IMR-90 (cell line): ENCODE data around the gene CDC37L1. TPM values are rescaled to one million over a fixed set of nuclear protein-coding genes. Genes with fewer than 3 reads are reported as not detected.
"Not testable (repeated sequence)": the region's sequence is repeated elsewhere in the genome, so short reads cannot be mapped to it uniquely, and the experiment has no call there.

ENCODE experiments used
- ATAC-seq: fragments of 200-7000 bp; cut with Tn5 transposase; 2 replicates; pipeline ENCODE4 v1.9.1; 2020; ENCODE audit warnings: low read depth, mild to moderate bottlenecking, moderate library complexity
- BruUV-seq: library from RNA; stranded (reverse); fragments of 400-500 nt; replicated peaks from 2 replicates; lab custom pipeline; 2021; lab: Mats Ljungman, UMichigan
- CTCF ChIA-PET: fragments of 300-600 bp; formaldehyde crosslinking; extraction: SDS; loops from one replicate; lab custom pipeline; 2021; ENCODE audit warnings: antibody characterized with exemption; lab: Yijun Ruan, JAX
- POLR2A ChIA-PET: fragments of 300-600 bp; sonication (Branson Sonifier 250); formaldehyde crosslinking; loops from one replicate; lab custom pipeline; 2022; ENCODE audit warnings: antibody characterized with exemption; ENCODE audit not compliant: unreplicated experiment; lab: Charles Lee
- DNase-seq: peaks from one replicate; pipeline ENCODE4 v3.0.0; 2013
- H2AFZ ChIP-seq: replicated peaks from 2 replicates; pipeline ENCODE3; 2013; ENCODE audit warnings: low read length, mild to moderate bottlenecking; ENCODE audit not compliant: poor library complexity
- H2AK5ac ChIP-seq: 2 replicates; pipeline ENCODE4 v1.6.1; 2013; ENCODE audit warnings: low read depth, low read length, inconsistent platforms
- H2AK9ac ChIP-seq: replicated peaks from 2 replicates; pipeline ENCODE3; 2013; ENCODE audit warnings: mild to moderate bottlenecking, low read depth, low read length, moderate library complexity; ENCODE audit not compliant: poor library complexity
- H2BK120ac ChIP-seq: 2 replicates; pipeline ENCODE4 v1.6.1; 2013; ENCODE audit warnings: low read depth, low read length, inconsistent platforms
- H2BK15ac ChIP-seq: 3 replicates; pipeline ENCODE4 v1.6.1; 2013; ENCODE audit warnings: low read depth, low read length, inconsistent platforms
- H2BK20ac ChIP-seq: 2 replicates; pipeline ENCODE4 v1.6.1; 2013; ENCODE audit warnings: low read depth, mild to moderate bottlenecking, inconsistent platforms, low read length, moderate library complexity
- H2BK5ac ChIP-seq: 2 replicates; pipeline ENCODE4 v1.6.1; 2013; ENCODE audit warnings: mild to moderate bottlenecking, low read depth, low read length, inconsistent platforms; ENCODE audit not compliant: poor library complexity, severe bottlenecking
- H3K14ac ChIP-seq: replicated peaks from 2 replicates; pipeline ENCODE4 v1.6.1; 2013; ENCODE audit warnings: low read depth, low read length, inconsistent platforms
- H3K18ac ChIP-seq: 2 replicates; pipeline ENCODE4 v1.6.1; 2013; ENCODE audit warnings: low read depth, low read length, control low read depth
- H3K23ac ChIP-seq: 2 replicates; pipeline ENCODE4 v1.6.1; 2013; ENCODE audit warnings: low read depth, low read length, inconsistent platforms
- H3K27ac ChIP-seq: 2 replicates; pipeline ENCODE4 v1.5.1; 2013; ENCODE audit warnings: mild to moderate bottlenecking, control low read depth, low read length; ENCODE audit not compliant: insufficient read depth
- H3K27me3 ChIP-seq: 2 replicates; pipeline ENCODE4 v1.6.1; 2013; ENCODE audit warnings: low read length; ENCODE audit not compliant: control insufficient read depth, insufficient read depth
- H3K36me3 ChIP-seq: 2 replicates; pipeline ENCODE4 v1.6.1; 2013; ENCODE audit warnings: low read length, mixed read lengths; ENCODE audit not compliant: control insufficient read depth, insufficient read depth
- H3K4ac ChIP-seq: 2 replicates; pipeline ENCODE4 v1.6.1; 2013; ENCODE audit warnings: low read depth, low read length, inconsistent platforms
- H3K4me1 ChIP-seq: 2 replicates; pipeline ENCODE4 v1.6.1; 2013; ENCODE audit warnings: low read length, mixed read lengths; ENCODE audit not compliant: control insufficient read depth, insufficient read depth
- H3K4me2 ChIP-seq: 2 replicates; pipeline ENCODE4 v1.6.1; 2013; ENCODE audit warnings: low read depth, mild to moderate bottlenecking, control low read depth, low read length, moderate library complexity
- H3K4me3 ChIP-seq: 2 replicates; pipeline ENCODE4 v1.5.1; 2013; ENCODE audit warnings: low read depth, mild to moderate bottlenecking, control low read depth, low read length, moderate library complexity; ENCODE audit not compliant: insufficient read depth
- H3K56ac ChIP-seq: 2 replicates; pipeline ENCODE4 v1.6.1; 2013; ENCODE audit warnings: low read length, inconsistent platforms; ENCODE audit not compliant: insufficient read depth; ENCODE audit errors: extremely low read depth
- H3K79me1 ChIP-seq, 2 experiments: 2 replicates each; pipeline ENCODE4 v1.6.1; 2013; ENCODE audit warnings: low read length in 2 of 2, inconsistent platforms in 1 of 2, low read depth in 1 of 2
- H3K9ac ChIP-seq: 2 replicates; pipeline ENCODE4 v1.6.1; 2013; ENCODE audit warnings: low read depth, low read length, control low read depth
- H3K9me1 ChIP-seq: 2 replicates; pipeline ENCODE4 v1.6.1; 2013; ENCODE audit warnings: low read length, inconsistent platforms; ENCODE audit not compliant: insufficient read depth
- H3K9me3 ChIP-seq: 2 replicates; pipeline ENCODE4 v1.6.1; 2013; ENCODE audit warnings: low read length; ENCODE audit not compliant: control insufficient read depth, insufficient read depth
- H4K20me1 ChIP-seq: 2 replicates; pipeline ENCODE4 v1.6.1; 2013; ENCODE audit warnings: low read length, inconsistent platforms; ENCODE audit not compliant: insufficient read depth
- H4K5ac ChIP-seq: 2 replicates; pipeline ENCODE4 v1.6.1; 2013; ENCODE audit warnings: mild to moderate bottlenecking, low read depth, low read length, control low read depth
- H4K8ac ChIP-seq, 2 experiments: 2 replicates each; pipeline ENCODE4 v1.6.1; 2013; ENCODE audit warnings: low read depth in 2 of 2, low read length in 2 of 2, control low read depth in 1 of 2, inconsistent platforms in 1 of 2
- H4K91ac ChIP-seq: 2 replicates; pipeline ENCODE4 v1.6.1; 2013; ENCODE audit warnings: low read depth, low read length, inconsistent platforms; ENCODE audit not compliant: insufficient read depth
- CHD1 ChIP-seq: IDR thresholded peaks from 2 replicates; pipeline ENCODE4 v1.6.1; 2012; ENCODE audit warnings: low read depth, low read length, improper control_type of control experiment
- ELK1 ChIP-seq: fragments of 150-350 bp; IDR thresholded peaks from 2 replicates; pipeline ENCODE4 v1.6.1; 2016; ENCODE audit warnings: low read depth, mild to moderate bottlenecking, low read length, moderate library complexity, borderline replicate concordance
- FOS ChIP-seq: fragments of 150-350 bp; IDR thresholded peaks from 2 replicates; pipeline ENCODE4 v1.6.1; 2016; ENCODE audit warnings: low read depth, low read length
- POLR2A ChIP-seq: IDR thresholded peaks from 2 replicates; pipeline ENCODE4 v1.6.1; 2012; ENCODE audit warnings: mild to moderate bottlenecking, low read depth, low read length
- RCOR1 ChIP-seq: IDR thresholded peaks from 2 replicates; pipeline ENCODE4 v1.6.1; 2012; ENCODE audit warnings: mild to moderate bottlenecking, low read length, improper control_type of control experiment; ENCODE audit not compliant: insufficient replicate concordance
- WGBS, 2 experiments: methylation state at CpG; one replicate each; pipeline versions ENCODE4 v1.1.5 to v1.1.7; 2013; ENCODE audit warnings: missing lambda C conversion rate in 2 of 2; ENCODE audit not compliant: insufficient read length in 1 of 2; ENCODE audit errors: extremely low coverage in 2 of 2; 5-methylcytosine and 5-hydroxymethylcytosine counted together
- dilution Hi-C: fragments of 300-500 bp; cut with HindIII; formaldehyde crosslinking; loops from one replicate; pipeline ENCODE4 v1.14.3; 2018; ENCODE audit warnings: low sequenced_read_pairs; ENCODE audit not compliant: unreplicated experiment
- in situ Hi-C: fragments of 300-500 bp; cut with MboI; formaldehyde crosslinking; loops from 3 replicates; pipeline ENCODE4 v1.14.3; 2019; ENCODE audit warnings: low sequenced_read_pairs, inconsistent platforms, mixed read lengths
- intact Hi-C: fragments of 100-400 bp; cut with micrococcal nuclease; formaldehyde crosslinking; loops from 2 replicates; pipeline ENCODE4 v1.10.0; 2022
- polyA plus RNA-seq, 3 experiments: library from polyadenylated mRNA; depleted of rRNA; stranded (reverse); fragments of >200 nt; gene quantifications; 2 replicates each; pipeline ENCODE4 v1.2.3, GENCODE V29; 2012; ENCODE audit warnings: low replicate concordance in 1 of 3
- total RNA-seq: library from RNA; depleted of rRNA; stranded (reverse); fragments of >200 nt; gene quantifications from 2 replicates; pipeline ENCODE4 v1.2.3, GENCODE V29; 2012

Gene CDC37L1
- total and polyA plus RNA-seq, 2 of the 4 experiments (the other 2 are of a cell fraction) = 6.6 to 7.3 TPM

GRCh38 chr9:4654538-4654937 is 24.8 kb upstream of the CDC37L1 start:
- no peak overlapping the region for H2AK9ac ChIP-seq
- no peaks in the 10 kb centered on the region; the same call in 1 of the 2 replicates for H3K27me3 ChIP-seq
- H3K23ac ChIP-seq = no peak overlapping the region
- no peak overlapping the region for H3K9ac ChIP-seq
- no peak overlapping the region for H3K27ac ChIP-seq
- no peaks in the 10 kb centered on the region for H3K36me3 ChIP-seq
- ATAC-seq = no peak
- WGBS, 2 experiments = 81% methylated on average over 5 of the region's 10 CpGs; no CpG with 5 or more reads in 1 of the 2 experiments
- H3K4me1 ChIP-seq = no peaks in the 10 kb centered on the region
- intact Hi-C loops (no loop called here), in situ Hi-C loops (loop anchor here (10.0 kb wide), 1 partner anchor 260 kb away; no protein-coding TSS in a partner anchor), dilution Hi-C loops (no loop called here)
- no peak overlapping the region for H3K18ac ChIP-seq
- no peaks in the 10 kb centered on the region for H3K79me1 ChIP-seq
- H2AK5ac ChIP-seq = no peak overlapping the region
- H4K20me1 ChIP-seq = no peaks in the 10 kb centered on the region
- no TSS peak for BruUV-seq
- ChIA-PET POLR2A (no interaction called here), CTCF (no interaction called here)
- H4K8ac ChIP-seq = no peak overlapping the region
- no peak overlapping the region for H2BK20ac ChIP-seq
- no peaks in the 10 kb centered on the region for H3K9me3 ChIP-seq
- no peak overlapping the region for H3K4me3 ChIP-seq
- H3K4ac ChIP-seq = no peak overlapping the region
- TF ChIP-seq RCOR1 = no peak
- no peak for TF ChIP-seq ELK1
- no peak for TF ChIP-seq POLR2A
- no peak for TF ChIP-seq CHD1
- TF ChIP-seq FOS = no peak
- no peak overlapping the region for H2BK5ac ChIP-seq
- H2BK120ac ChIP-seq = no peak overlapping the region
- H3K14ac ChIP-seq = no peak overlapping the region
- DNase-seq = no peak
- no peak overlapping the region for H2BK15ac ChIP-seq
- H4K5ac ChIP-seq = no peak overlapping the region
- H3K4me2 ChIP-seq = no peak overlapping the region
- no peak overlapping the region for H3K56ac ChIP-seq
- H4K91ac ChIP-seq = no peak overlapping the region
- no peak overlapping the region for H2AFZ ChIP-seq
- no peaks in the 10 kb centered on the region for H3K9me1 ChIP-seq

- H3K79me1 ChIP-seq, H3K27me3 ChIP-seq, ATAC-seq, H3K18ac ChIP-seq, H4K8ac ChIP-seq, H3K27ac ChIP-seq, H3K9me1 ChIP-seq, POLR2A ChIA-PET, H2BK120ac ChIP-seq, H4K91ac ChIP-seq, H3K36me3 ChIP-seq, H2BK20ac ChIP-seq, H2AK9ac ChIP-seq, H3K9me3 ChIP-seq, H2AK5ac ChIP-seq, H3K4me3 ChIP-seq, H2BK5ac ChIP-seq, H3K14ac ChIP-seq, dilution Hi-C loops, H2AFZ ChIP-seq, H3K9ac ChIP-seq, H2BK15ac ChIP-seq, BruUV-seq, H3K23ac ChIP-seq, DNase-seq, H4K20me1 ChIP-seq, intact Hi-C loops, H4K5ac ChIP-seq, H3K4me2 ChIP-seq, H3K4me1 ChIP-seq, H3K4ac ChIP-seq, H3K56ac ChIP-seq: not testable (repeated sequence)
- no CpG with 5 or more reads among the region's 3 CpGs for WGBS, 2 experiments
- CTCF ChIA-PET = interaction anchor here (0.6 to 0.7 kb wide), 2 partner anchors 12 to 733 kb away, joined by 3 to 4 read pairs; no protein-coding TSS in a partner anchor
- in situ Hi-C loops = loop anchor here (10.0 kb wide), 1 partner anchor 261 kb away; no protein-coding TSS in a partner anchor
These were observed 23.2 kb upstream of the CDC37L1 start for GRCh38 chr9:4656196-4656595.
